GM18498 (cell line): ENCODE results near the gene MRPL17.
A peak's percentile ranks its signal among the peaks of the same experiment; 100 is the strongest.
"Not testable (repeated sequence)": the region's sequence is repeated elsewhere in the genome, so short reads cannot be mapped to it uniquely, and the experiment has no call there.

Source experiments
- ATAC-seq: cut with Tn5 transposase; IDR thresholded peaks from one replicate; pipeline ENCODE4 v1.9.1; 2021; ENCODE audit warnings: mild to moderate bottlenecking, moderate library complexity; ENCODE audit not compliant: unreplicated experiment

Gene MRPL17

DNA sequence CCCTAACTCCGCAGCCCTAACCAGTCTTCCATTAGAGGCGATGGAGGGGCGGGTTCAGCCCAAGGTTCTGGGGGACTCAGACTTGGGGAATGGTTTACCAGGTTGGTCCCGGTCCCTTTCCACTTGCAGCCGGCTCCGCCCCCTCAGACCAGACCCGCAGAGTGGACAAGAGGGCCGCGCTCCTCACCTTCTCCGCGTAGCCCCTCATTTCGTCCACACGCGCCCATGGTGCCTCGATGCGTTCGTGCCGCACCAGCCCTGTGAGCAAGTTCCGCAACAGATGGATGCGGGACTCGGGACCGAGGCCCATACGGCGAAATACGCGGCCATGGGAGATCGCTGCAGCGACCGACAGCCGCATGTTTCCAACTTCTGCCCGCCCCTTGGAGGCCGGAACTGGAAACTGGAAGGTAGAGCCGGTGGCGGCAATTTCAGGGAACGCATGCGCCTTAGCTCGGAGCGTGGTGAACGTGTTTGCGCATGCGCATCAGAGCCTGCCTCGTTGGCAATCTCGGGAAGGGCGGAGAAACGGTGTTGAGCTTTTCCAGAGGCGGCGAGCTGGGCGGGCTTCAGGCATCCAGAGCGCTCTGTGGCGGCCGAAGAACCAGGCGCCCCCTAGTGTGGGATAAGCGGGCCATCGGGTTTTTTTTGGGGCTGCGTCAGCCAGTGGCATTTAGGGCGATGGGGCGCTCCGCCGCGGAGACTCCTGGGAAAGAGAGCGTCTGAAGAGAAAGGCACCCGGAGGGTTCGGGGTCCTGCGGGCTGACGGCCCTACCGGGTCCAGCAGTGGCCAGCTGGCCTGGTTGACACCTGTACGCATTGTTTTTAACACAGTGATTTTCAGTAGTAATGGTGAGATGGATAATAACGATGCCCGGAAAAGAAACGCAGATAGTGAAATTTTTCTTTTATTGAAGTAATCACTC is at the start of gene MRPL17:
TSS of gene MRPL17 (minus strand) at position 405 of the 926 bp plus-strand sequence. CDS start at position 361, 44 bp downstream.
- ATAC-seq, result peak; percentile 95

DNA sequence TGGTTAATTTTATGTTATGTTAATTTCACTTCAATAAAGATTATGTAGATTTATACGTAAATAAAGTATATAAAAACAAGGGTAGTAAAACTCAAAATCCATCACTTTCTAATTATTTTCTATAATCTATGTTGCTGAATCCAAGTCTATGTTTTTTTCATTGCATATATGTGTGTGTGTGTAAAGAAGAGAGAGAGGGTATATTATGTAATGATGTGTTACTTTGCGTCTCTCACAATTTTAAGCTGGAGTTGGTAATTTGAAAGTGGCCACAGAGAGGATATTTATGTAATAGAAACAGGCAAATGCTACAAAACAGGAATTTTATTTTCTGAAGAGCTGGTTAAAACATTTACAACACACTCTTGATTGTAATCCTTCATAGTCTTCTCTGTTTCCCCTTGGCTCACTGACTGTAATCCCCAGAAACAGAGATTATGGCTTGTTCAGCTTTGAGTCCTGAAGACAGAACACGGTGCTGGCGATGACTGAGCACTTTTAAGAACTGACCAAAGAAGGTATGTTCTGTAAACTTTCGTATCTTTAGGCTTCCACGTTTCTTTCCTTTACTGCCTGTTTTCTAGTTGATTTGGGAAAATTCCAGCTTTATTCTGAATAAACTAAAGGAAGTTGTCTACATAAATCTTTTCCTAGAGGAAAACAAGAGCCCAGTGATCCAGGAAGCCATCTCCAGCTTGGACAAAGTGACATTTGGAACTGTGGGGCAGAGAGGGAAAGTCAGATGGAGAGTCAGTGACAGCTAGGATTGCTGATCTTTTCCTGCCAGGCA is 45.0 kb upstream of the MRPL17 start:
- ATAC-seq, result no peak

DNA sequence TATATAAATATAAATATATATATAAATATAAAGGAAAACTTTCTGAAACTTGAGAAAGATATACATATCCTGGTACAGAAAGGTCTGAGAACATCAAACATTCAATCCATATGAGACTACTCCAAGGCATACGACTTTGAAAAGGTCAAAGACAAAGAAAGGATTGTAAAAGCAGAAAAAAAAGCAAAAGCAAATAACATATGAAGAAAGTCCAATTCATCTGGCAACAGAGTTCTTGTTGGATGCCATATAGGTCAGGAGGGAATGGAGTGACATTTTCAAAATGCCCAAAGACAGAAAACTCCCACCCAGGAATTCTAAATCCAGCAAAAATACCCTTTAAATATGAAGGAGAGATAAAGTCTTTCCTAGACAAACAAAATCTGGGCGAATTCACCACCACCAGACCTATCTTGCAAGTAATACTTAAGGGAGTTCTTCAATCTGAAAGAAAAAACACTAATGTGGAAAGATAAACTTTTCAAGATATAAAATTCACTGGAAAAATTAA is 42.3 kb upstream of the MRPL17 start:
- no peak for ATAC-seq

DNA sequence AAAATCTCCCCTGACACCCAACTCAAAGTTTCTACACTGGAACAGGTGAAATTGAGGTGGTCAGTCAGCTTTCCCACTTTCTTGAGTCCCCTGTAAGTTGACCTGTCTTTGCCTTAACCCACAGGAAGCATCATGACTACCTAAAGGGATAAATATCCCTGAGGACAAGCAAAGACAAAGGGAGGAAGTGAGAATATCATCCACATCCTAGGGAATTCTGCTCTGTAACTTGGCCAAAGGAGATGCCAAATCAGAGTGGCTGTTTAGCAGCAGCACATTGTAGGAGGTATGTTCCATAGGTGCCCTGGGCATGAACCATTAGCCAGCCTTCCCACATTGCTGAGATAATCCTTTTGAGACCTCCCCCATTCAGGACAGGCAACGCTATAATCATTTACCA is 40.9 kb upstream of the MRPL17 start:
- ATAC-seq, result no peak

DNA sequence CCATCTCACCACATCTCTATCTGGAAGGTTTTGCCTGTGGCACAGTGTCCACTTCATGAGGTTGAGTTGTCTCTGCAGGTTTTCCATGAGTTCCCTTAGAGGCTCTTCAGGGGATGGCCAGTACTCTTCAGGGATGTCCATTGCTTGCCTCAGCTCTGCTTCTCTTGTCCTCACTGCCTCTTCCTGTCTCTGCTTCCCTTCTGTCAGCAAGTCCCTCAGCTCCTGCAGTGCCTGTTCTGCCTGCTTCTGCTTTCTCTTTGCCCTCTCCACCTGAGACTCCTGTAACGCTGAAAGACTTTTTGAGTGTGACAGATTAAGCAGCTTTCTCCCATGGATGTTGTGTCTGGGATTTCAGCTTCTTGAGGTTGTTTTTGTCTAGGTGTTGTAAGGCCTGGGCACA is 38.2 kb upstream of the MRPL17 start:
- no peak for ATAC-seq

DNA sequence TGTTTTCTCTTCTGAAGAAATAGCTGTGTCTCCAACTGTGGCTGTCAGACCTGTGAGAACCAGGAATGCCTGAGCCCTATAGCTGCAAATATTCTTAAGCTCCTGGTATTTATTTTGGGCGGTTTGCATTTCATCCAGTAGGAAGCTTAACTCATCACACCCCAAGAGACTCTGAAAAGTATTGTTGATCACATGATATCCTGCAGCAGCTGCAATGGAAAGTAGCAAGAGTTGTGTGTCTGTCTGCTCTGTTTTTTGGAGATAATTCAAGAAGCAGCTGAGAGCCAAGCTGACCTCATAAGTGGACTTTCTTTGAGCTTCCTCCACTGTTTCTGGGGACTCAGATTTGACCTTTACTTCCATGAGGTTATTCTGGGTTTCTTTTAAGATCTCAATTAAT is 36.4 kb upstream of the MRPL17 start:
- ATAC-seq, result no peak

DNA sequence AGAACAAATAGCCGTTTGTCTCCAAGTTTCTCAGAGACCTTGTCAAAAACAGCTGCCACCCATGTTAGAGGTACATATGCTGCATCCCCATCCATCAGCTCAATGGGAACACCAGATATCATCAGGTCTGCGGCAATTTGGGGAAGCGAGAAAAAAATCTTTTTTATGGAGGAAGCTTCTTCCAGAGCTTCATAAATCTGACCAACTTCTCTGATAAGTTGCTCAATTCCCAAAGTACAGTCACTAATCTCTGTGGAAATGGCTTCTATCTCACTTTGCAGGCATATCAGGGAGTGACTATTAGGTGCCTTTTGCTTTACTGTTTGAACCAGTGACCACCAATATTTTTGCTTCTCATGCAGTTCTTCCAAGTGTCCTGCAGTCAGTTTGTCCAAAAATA is 34.3 kb upstream of the MRPL17 start:
- ATAC-seq, result no peak

DNA sequence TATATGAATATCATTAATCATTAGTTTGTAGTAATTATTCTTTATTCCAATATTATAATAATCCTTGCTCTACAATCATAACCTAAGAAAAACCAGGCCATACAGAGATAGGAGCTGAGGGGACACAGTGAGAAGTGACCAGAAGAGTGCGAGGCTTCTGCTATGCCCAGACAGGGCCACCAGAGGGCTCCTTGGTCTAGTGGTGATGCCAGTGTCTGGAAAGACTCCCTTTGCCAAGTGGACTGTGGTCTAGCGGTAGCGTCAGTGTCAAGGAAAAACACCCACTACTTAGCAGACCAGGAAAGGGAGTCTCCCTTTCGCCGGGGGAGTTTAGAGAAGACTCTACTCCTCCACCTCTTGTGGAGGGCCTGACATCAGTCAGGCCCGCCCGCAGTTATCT is 28.4 kb upstream of the MRPL17 start:
- not testable (repeated sequence) for ATAC-seq

DNA sequence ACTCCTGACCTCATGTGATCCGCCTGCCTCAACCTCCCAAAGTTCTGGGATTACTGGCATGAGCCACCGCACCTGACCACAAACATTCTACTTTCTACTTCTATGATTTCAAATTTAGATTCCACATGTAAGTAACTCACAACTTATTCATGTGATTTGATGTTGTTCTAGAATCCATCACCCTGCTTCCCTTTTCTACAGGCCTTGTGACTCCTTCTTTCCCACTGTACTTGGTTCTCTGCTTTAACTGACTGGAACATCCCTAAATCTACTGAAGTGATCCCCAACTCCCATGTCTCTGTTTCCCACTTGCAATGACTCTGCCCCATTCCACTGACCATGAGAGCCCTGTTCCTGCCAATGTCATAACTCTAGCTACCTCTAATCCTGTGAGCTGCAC is 25.7 kb upstream of the MRPL17 start:
- ATAC-seq, result no peak

DNA sequence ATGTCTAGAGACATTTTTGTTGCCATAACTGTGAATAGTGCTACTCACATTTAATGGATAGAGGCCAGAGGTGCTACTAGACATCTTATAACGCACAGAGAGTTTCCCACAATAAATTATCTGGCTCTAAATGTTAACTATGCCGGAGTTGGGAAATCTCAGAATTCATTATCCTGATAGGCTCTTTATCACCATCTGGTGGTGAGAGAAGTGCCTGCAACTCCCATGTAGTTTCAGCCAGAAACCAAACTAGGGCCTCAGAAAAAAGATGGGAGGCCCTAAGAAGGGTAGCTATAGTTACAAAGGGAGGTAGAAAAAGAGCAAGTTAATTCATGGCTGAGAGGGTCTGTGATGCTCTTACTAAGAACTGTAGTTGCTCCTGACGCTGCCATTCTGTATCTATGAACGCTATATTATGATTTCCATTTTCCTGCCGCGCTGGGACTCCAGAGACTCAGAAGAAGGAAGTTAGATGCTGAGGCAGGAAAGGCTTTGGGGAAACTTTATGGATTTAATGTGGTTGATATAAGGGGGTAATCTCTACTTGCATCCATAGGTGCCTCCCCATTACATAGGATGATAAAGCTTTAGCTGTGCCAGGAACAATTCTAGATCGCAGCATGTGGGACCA is 22.9 kb upstream of the MRPL17 start:
- peak; percentile 66 for ATAC-seq

DNA sequence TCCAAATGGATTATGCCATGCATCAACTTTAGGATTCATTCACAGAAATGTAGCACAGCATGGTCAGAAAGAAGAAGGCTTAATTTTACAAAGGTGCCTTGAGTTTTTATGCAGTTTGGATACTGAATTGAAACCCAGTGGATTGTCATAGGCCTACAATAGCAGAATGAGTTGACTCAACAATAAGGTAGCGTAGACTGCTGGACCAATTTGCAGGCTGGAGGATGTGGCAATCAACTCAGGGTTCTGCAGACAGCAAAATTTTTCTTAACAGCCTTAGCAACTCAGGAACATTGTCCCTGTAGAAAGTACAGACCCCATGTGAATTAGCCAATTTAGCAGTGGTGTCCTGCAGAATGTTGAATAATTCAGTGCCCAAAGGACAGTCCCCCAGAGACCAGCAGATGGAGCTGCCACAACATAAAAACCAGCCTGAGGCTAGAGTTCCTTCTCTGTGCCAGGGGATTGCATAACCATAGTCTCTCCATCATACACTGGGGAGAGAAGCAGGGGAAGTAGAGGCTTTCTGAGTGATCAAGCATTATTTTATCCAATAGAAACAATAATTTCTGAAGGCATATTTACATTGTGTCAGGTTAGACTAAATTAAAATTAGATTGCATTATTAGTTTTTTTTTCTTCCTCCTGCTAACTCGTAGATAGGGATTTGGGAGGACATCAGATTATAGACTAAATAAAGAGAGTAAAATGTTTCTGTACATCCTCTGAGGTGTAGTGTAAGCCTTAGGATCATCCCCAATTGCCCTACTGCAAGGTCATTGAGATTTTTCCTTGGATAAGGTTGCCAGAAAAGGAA is 20.3 kb upstream of the MRPL17 start:
- ATAC-seq, result no peak

DNA sequence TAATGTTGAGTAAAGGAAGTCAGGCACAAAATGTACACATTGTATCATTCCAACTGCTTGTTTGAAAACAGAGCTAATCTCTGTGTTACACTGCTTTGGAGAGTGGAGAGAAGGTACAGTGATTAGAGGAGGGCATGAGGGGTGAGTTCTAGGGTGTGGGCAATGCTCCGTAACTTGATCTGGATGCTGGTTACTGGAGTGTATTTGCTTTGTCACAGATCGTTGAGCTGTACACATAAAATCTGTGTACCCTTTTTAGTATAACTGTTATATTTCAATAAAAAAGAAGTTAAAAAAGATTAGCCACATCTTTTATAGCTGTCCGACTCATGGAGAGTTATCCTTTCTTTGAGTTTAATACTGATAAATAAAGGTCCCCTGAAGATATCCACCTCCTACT is 18.8 kb upstream of the MRPL17 start:
- not testable (repeated sequence) for ATAC-seq

DNA sequence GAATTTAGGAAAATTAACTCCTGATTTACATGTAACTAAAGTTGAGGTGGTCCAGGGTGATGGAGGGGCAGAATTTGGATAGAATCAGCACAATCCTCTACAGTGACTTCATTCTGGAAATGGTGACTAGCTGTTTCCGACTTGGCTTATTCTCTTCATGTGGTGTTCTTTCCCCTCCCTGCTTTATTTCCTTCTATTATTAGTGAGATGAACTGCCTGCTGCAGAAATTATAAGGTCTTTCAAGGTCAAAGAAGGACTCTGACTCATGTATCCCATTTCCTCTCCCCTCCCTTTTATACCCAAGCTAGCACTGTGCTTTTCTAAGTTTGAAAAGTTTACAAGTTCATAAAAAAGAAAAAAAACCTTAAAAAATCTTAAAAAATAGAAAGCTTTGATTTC is 12.2 kb upstream of the MRPL17 start:
- ATAC-seq, result no peak

DNA sequence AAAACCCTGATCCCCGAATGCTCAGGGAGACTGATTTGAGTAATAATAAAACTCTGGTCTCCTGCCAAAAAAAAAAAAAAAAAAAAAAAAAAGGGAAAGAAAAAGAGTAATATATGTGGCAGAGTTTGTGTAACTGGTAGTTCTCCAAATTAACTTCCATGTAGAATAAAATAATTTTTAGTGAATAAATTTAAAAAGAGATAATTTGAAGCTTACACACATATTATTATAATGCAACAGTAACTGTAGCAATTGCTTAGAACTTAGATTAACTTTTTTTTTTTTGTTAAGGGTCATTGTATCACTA is 11.0 kb upstream of the MRPL17 start:
- ATAC-seq, result no peak

DNA sequence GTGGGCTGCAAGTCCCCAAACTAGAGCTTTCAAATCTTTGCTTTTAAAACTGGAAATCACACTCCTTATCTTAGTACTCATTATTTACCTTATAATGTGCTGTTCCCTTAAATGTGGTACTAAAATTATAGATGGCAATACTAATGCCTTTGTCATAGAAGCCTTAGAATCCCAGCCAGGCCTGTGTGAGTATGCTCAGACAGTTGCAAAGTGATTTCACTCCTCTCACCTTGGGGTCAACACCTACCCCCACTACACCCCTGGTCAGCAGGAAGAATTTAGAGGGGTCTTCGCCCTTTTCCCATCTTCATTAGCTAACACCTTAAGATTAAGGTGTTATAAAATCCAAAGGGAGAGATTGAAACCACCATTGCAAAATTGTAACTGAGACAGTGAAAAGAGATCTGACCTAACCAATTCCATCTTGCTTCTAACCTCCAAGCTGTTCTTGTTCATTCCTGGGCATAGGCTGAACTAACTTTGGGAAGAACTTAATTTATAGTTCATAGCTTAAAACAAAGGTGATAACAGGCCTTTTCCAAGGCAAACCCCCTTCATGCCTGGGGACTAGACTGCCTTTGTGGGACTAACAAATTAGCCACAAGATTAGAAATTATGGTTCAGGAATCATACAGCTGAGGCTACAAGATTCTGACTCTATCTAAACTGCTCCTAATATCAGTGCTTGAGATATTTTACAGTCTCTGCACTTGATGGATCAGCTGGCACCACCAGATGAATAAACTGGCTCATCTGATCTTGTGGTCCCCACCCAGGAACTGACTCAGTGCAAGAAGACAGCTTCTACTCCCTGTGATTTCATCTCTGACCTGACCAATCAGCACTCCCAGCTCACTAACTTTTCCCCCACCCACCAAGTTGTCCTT is 10.4 kb upstream of the MRPL17 start:
- ATAC-seq, result no peak

DNA sequence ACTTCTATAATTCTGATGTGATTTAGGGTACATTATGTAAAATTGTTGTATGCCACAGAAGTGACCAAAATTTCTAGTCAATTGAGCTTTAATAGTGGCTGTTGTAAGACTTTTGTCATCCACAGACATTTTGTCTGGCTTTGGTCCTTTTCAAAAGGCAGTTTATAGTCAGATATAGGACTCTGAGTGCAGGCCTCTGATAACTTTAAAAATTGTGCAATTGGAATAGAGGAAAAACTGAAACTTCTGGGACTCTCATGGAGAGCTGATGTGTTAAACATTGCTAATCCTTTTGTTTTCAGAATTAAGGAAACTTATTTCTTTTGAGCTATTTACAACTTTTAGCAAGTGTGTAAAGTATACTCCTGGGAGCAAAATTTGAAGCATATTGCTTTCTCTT is 9.0 kb upstream of the MRPL17 start:
- no peak for ATAC-seq

DNA sequence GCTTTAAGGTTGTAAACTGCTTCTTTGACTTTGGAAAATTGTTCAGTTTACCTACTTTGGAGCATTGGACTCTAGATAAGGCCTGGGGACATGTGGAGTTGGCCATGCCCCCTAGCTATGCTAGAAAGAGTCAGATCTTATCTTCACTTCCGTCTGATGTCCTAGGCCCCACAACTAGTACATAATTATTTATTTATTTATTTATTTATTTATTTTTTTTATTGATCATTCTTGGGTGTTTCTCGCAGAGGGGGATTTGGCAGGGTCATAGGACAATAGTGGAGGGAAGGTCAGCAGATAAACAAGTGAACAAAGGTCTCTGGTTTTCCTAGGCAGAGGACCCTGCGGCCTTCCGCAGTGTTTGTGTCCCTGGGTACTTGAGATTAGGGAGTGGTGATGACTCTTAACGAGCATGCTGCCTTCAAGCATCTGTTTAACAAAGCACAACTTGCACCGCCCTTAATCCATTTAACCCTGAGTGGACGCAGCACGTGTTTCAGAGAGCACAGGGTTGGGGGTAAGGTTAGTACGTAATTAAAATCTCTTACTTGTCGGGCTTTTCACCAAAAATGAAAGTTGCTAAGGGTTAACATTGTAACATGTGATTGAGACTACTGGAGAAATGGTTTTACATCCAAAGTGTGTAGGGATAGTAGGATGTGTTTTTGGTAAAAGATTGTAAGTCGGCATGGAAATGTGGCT is 7.4 kb upstream of the MRPL17 start:
- not testable (repeated sequence) for ATAC-seq

DNA sequence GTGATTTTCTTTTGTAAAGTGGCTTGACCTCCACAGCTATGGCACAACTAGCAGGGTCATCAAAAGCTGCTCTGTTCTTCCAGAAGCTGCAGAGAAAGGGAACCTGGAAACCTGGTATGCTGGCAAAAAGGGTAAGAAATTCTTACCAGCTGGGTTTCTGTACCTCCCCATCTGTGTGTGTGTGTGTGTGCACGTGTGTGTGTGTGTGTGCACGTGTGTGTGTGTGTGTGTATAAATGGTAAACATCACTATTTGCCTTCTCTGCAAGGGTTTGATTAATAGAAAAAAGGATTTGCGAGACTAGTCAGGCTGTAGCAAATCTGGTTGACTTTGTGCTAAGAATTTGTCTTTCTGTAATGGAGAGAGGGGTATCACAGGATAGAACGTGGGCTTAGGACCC is 4.7 kb upstream of the MRPL17 start:
- no peak for ATAC-seq

DNA sequence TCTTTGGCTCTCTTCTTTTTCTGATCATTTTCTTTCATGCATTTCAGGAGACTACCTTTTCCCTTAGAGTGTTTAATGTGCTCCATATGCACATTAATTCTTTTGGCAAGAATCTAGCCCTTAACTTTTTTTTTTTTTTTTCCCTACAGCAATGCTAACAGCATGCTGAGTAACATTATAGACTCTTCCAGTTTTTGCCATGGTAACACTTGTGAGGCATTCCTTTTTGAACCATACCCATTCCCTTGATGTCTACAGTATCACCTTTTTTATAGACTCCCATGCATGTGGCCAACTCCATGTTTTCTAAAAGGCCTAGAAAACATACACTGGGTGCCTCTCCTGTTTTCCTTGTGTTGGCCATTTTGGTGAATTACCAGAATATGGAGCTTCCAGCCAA is 2.9 kb upstream of the MRPL17 start:
- no peak for ATAC-seq
